ENCODE data around the gene RAP2C. TPM values are rescaled to one million over a fixed set of nuclear protein-coding genes. Genes with fewer than 3 reads are reported as not detected.
"Not testable (repeated sequence)": the region's sequence is repeated elsewhere in the genome, so short reads cannot be mapped to it uniquely, and the experiment has no call there.

The RAP2C gene
- total and polyA plus RNA-seq, 9 donors: 51.6 to 80.0 (median 62.0) TPM

GRCh38 chrX:132173647-132174046, 45.6 kb downstream of the RAP2C start:
- DNase-seq: peak; percentile 38
- peaks cover 14% of the 10 kb centered on the region for H3K27me3 ChIP-seq (ENCODE audit: control insufficient read depth, insufficient read depth, low read length)
- WGBS (ENCODE audit: insufficient coverage): no CpG with 5 or more reads among the region's 1 CpG
- no peak overlapping the region for H3K4me3 ChIP-seq (ENCODE audit: low read length)
- no peaks in the 10 kb centered on the region for H3K36me3 ChIP-seq (ENCODE audit: control insufficient read depth, insufficient read depth, low read length)
- H3K4me1 ChIP-seq (ENCODE audit: control insufficient read depth, insufficient read depth, low read length): peaks cover 4% of the 10 kb centered on the region
- no peak overlapping the region for H3K27ac ChIP-seq (ENCODE audit: low read length)
- no peaks in the 10 kb centered on the region for H3K9me3 ChIP-seq (replicated peaks; ENCODE audit: control insufficient read depth, low read depth, low read length)

GRCh38 chrX:132171881-132172280, 47.4 kb downstream of the RAP2C start:
- Histone ChIP-seq H3K27ac (ENCODE audit: low read length) (no peak overlapping the region), H3K9me3 (replicated peaks; ENCODE audit: control insufficient read depth, low read depth, low read length) (no peaks in the 10 kb centered on the region), H3K4me3 (ENCODE audit: low read length) (no peak overlapping the region), H3K27me3 (ENCODE audit: control insufficient read depth, insufficient read depth, low read length) (peaks cover 15% of the 10 kb centered on the region), H3K4me1 (ENCODE audit: control insufficient read depth, insufficient read depth, low read length) (peaks cover 4% of the 10 kb centered on the region), H3K36me3 (ENCODE audit: control insufficient read depth, insufficient read depth, low read length) (no peaks in the 10 kb centered on the region)
- DNase-seq: peak; percentile 48
- WGBS (ENCODE audit: insufficient coverage): 50% methylated on average over 1 of the region's 3 CpGs

- Histone ChIP-seq H3K27me3 (ENCODE audit: control insufficient read depth, insufficient read depth, low read length) (peaks cover 15% of the 10 kb centered on the region), H3K27ac (ENCODE audit: low read length) (no peak overlapping the region), H3K4me1 (ENCODE audit: control insufficient read depth, insufficient read depth, low read length) (peaks cover 4% of the 10 kb centered on the region), H3K9me3 (replicated peaks; ENCODE audit: control insufficient read depth, low read depth, low read length) (no peaks in the 10 kb centered on the region), H3K36me3 (ENCODE audit: control insufficient read depth, insufficient read depth, low read length) (no peaks in the 10 kb centered on the region), H3K4me3 (ENCODE audit: low read length) (no peak overlapping the region)
- peak; percentile 10 for DNase-seq
- WGBS (ENCODE audit: insufficient coverage): 20% methylated on average over 1 of the region's 3 CpGs
Observed at GRCh38 chrX:132171478-132171877, 47.8 kb downstream of the RAP2C start.

- peaks cover 4% of the 10 kb centered on the region for H3K4me1 ChIP-seq (ENCODE audit: control insufficient read depth, insufficient read depth, low read length)
- H3K36me3 ChIP-seq (ENCODE audit: control insufficient read depth, insufficient read depth, low read length): no peaks in the 10 kb centered on the region
- H3K4me3 ChIP-seq (ENCODE audit: low read length): no peak overlapping the region
- DNase-seq: no peak
- H3K27ac ChIP-seq (ENCODE audit: low read length): no peak overlapping the region
- H3K9me3 ChIP-seq (replicated peaks; ENCODE audit: control insufficient read depth, low read depth, low read length): no peaks in the 10 kb centered on the region
- WGBS (ENCODE audit: insufficient coverage): 80% methylated on average over 1 of the region's 3 CpGs
- H3K27me3 ChIP-seq (ENCODE audit: control insufficient read depth, insufficient read depth, low read length): peaks cover 13% of the 10 kb centered on the region
Observed at GRCh38 chrX:132169554-132169953, 49.7 kb downstream of the RAP2C start.

- Histone ChIP-seq H3K4me3 (ENCODE audit: low read length) (no peak overlapping the region), H3K27me3 (ENCODE audit: control insufficient read depth, insufficient read depth, low read length) (peaks cover 6% of the 10 kb centered on the region), H3K27ac (ENCODE audit: low read length) (no peak overlapping the region), H3K9me3 (replicated peaks; ENCODE audit: control insufficient read depth, low read depth, low read length) (no peaks in the 10 kb centered on the region), H3K4me1 (ENCODE audit: control insufficient read depth, insufficient read depth, low read length) (no peaks in the 10 kb centered on the region), H3K36me3 (ENCODE audit: control insufficient read depth, insufficient read depth, low read length) (no peaks in the 10 kb centered on the region)
- DNase-seq: no peak
Observed at GRCh38 chrX:132165651-132166050, 53.6 kb downstream of the RAP2C start.

- DNase-seq: no peak
- H3K9me3 ChIP-seq (replicated peaks; ENCODE audit: control insufficient read depth, low read depth, low read length): no peaks in the 10 kb centered on the region
- H3K4me1 ChIP-seq (ENCODE audit: control insufficient read depth, insufficient read depth, low read length): no peaks in the 10 kb centered on the region
- H3K27me3 ChIP-seq (ENCODE audit: control insufficient read depth, insufficient read depth, low read length): peaks cover 6% of the 10 kb centered on the region
- no peaks in the 10 kb centered on the region for H3K36me3 ChIP-seq (ENCODE audit: control insufficient read depth, insufficient read depth, low read length)
- H3K4me3 ChIP-seq (ENCODE audit: low read length): no peak overlapping the region
- no peak overlapping the region for H3K27ac ChIP-seq (ENCODE audit: low read length)
Observed at GRCh38 chrX:132165005-132165404, 54.2 kb downstream of the RAP2C start.

- H3K4me3 ChIP-seq (ENCODE audit: low read length); H3K27me3 ChIP-seq (ENCODE audit: control insufficient read depth, insufficient read depth, low read length); DNase-seq; H3K36me3 ChIP-seq (ENCODE audit: control insufficient read depth, insufficient read depth, low read length); H3K9me3 ChIP-seq (replicated peaks; ENCODE audit: control insufficient read depth, low read depth, low read length); H3K4me1 ChIP-seq (ENCODE audit: control insufficient read depth, insufficient read depth, low read length); H3K27ac ChIP-seq (ENCODE audit: low read length): not testable (repeated sequence)
- 93% methylated on average over 3 of the region's 3 CpGs for WGBS (ENCODE audit: insufficient coverage)
Observed at GRCh38 chrX:132163094-132163493, 56.2 kb downstream of the RAP2C start.

GRCh38 chrX:132153166-132153565, 66.1 kb downstream of the RAP2C start:
- Histone ChIP-seq H3K36me3 (ENCODE audit: control insufficient read depth, insufficient read depth, low read length) (no peaks in the 10 kb centered on the region), H3K4me3 (ENCODE audit: low read length) (no peak overlapping the region), H3K27ac (ENCODE audit: low read length) (no peak overlapping the region), H3K27me3 (ENCODE audit: control insufficient read depth, insufficient read depth, low read length) (no peaks in the 10 kb centered on the region), H3K4me1 (ENCODE audit: control insufficient read depth, insufficient read depth, low read length) (no peaks in the 10 kb centered on the region), H3K9me3 (replicated peaks; ENCODE audit: control insufficient read depth, low read depth, low read length) (no peaks in the 10 kb centered on the region)
- WGBS (ENCODE audit: insufficient coverage): 60% methylated on average over 2 of the region's 4 CpGs
- DNase-seq: no peak

Other genes with a start within 250 kb of the RAP2C start
- 65.7 TPM for gene STK26, start 196.1 kb downstream of the RAP2C start, total RNA-seq
- 10 to 100 TPM; 40.8 to 73.3 (median 55.7) TPM for gene STK26, start 196.1 kb downstream of the RAP2C start, polyA plus RNA-seq (ENCODE audit: insufficient read depth in 1 of 8, insufficient read length in 8 of 8, low replicate concordance in 1 of 8)
- 1.3 TPM for gene FRMD7, start 91.4 kb downstream of the RAP2C start, total RNA-seq
- gene FRMD7, start 91.4 kb downstream of the RAP2C start, polyA plus RNA-seq (ENCODE audit: insufficient read depth in 1 of 8, insufficient read length in 8 of 8, low replicate concordance in 1 of 8): under 1 TPM; 0.06 to 0.52 (median 0.17) TPM

Measured in muscle of leg (tissue), 11 donors.